ENCODE measurements around the gene SCPEP1. TPM values are rescaled to one million over a fixed set of nuclear protein-coding genes. Genes with fewer than 3 reads are reported as not detected.
A peak's percentile ranks its signal among the peaks of the same experiment; 100 is the strongest.

Gene SCPEP1
- total RNA-seq, 4 donors from 2014 or later = 9.9 to 44.7 (median 30.2) TPM

DNA sequence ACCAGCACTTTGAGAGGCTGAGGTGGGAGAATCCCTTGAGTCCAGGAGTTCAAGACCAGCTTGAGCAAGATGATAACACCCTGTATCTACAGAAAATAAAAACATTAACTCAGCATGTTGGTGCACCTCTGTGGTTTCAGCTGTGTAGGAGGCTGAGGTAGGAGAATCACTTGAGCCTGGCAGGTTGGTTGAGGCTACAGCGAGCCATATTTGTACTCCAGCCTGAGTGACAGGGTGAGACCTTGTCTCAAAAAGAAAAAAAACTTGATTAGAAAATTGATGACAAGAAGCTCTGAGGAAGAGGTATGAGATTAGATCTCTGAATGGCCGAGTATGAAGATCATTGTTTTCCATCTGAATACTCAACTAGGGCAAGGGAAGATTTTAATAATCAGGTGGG, 31.0 kb downstream of the SCPEP1 start:
- Histone ChIP-seq H3K27ac (no peak overlapping the region), H3K4me3 (no peak overlapping the region), H3K36me3 (peaks cover 0 to 14% of the 10 kb centered on the region in 2 donors), H3K9me3 (no peaks in the 10 kb centered on the region), H3K4me1 (no peaks in the 10 kb centered on the region), H3K27me3 (no peaks in the 10 kb centered on the region)
- TF ChIP-seq POLR2A (IDR thresholded peaks at IDR 0.05) = no peak
- no peak for TF ChIP-seq CTCF (IDR thresholded peaks at IDR 0.05 in 4 of 5, conservative IDR thresholded peaks at IDR 0.05 in 1 of 5)
- intact Hi-C loops (cut with DNase I; ENCODE audit: low total_unique reads) (loop anchor here (10.0 kb wide), 1 partner anchor 106 kb away; no protein-coding TSS in a partner anchor), in situ Hi-C loops (cut with MboI; ENCODE audit: low sequenced_read_pairs in 4 of 4) (loop anchor here in 1 of 4 donors (5.0 kb wide), 1 partner anchor 43 kb away; no protein-coding TSS in a partner anchor)
- DNase-seq (no peak), ATAC-seq (no peak)

- Histone ChIP-seq H3K27me3 (no peaks in the 10 kb centered on the region), H3K9me3 (no peaks in the 10 kb centered on the region), H3K4me1 (no peaks in the 10 kb centered on the region), H3K27ac (no peak overlapping the region), H3K4me3 (no peak overlapping the region), H3K36me3 (peaks cover 0 to 14% of the 10 kb centered on the region in 2 donors)
- ATAC-seq (peak; percentile 60 to 67), DNase-seq (peak; percentile 25)
- in situ Hi-C loops (cut with MboI; ENCODE audit: low sequenced_read_pairs in 4 of 4) (loop anchor here in 1 of 4 donors (5.0 kb wide), 1 partner anchor 42 kb away; no protein-coding TSS in a partner anchor), intact Hi-C loops (cut with DNase I; ENCODE audit: low total_unique reads) (loop anchor here (10.0 kb wide), 1 partner anchor 105 kb away; no protein-coding TSS in a partner anchor)
- TF ChIP-seq CTCF (IDR thresholded peaks at IDR 0.05 in 4 of 5, conservative IDR thresholded peaks at IDR 0.05 in 1 of 5) = peak; percentile 25 to 71 (median 53)
- no peak for TF ChIP-seq POLR2A (IDR thresholded peaks at IDR 0.05)
Measured at GRCh38 chr17:57009737-57010445, 32.0 kb downstream of the SCPEP1 start.

DNA sequence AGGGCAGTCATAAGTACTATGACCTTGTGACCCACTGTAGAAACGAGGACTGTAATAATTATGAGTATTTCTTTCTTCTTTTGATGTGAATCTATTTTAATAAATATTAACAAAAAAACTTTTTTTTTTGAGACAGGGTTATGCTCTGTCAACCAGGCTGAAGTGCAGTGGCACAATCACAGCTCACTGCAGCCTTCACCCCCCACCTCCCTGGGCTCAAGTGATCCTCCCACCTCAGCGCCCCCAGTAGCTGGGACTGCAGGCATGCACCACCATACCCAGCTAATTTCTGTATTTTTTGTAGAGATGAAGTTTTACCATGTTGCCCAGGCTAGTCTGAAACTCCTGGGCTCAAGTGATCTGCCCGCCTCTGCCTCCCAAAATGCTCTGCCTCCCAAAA, 32.6 kb downstream of the SCPEP1 start:
- Histone ChIP-seq H3K27me3 (no peaks in the 10 kb centered on the region), H3K36me3 (peaks cover 0 to 14% of the 10 kb centered on the region in 2 donors), H3K9me3 (no peaks in the 10 kb centered on the region), H3K4me1 (no peaks in the 10 kb centered on the region), H3K27ac (no peak overlapping the region), H3K4me3 (no peak overlapping the region)
- no peak for TF ChIP-seq CTCF (IDR thresholded peaks at IDR 0.05 in 4 of 5, conservative IDR thresholded peaks at IDR 0.05 in 1 of 5)
- TF ChIP-seq POLR2A (IDR thresholded peaks at IDR 0.05) = no peak
- in situ Hi-C loops (cut with MboI; ENCODE audit: low sequenced_read_pairs in 4 of 4) = no loop called here
- no peak for ATAC-seq
- intact Hi-C loops (cut with DNase I; ENCODE audit: low total_unique reads) = no loop called here
- DNase-seq = no peak

GRCh38 chr17:57011491-57012015, 33.6 kb downstream of the SCPEP1 start:
- ATAC-seq (no peak), DNase-seq (no peak)
- TF ChIP-seq POLR2A (IDR thresholded peaks at IDR 0.05) (no peak), CTCF (IDR thresholded peaks at IDR 0.05 in 4 of 5, conservative IDR thresholded peaks at IDR 0.05 in 1 of 5) (no peak)
- Histone ChIP-seq H3K27me3 (no peaks in the 10 kb centered on the region), H3K36me3 (peaks cover 0 to 6% of the 10 kb centered on the region in 2 donors), H3K9me3 (no peaks in the 10 kb centered on the region), H3K4me1 (no peaks in the 10 kb centered on the region), H3K4me3 (no peak overlapping the region), H3K27ac (no peak overlapping the region)
- in situ Hi-C loops (cut with MboI; ENCODE audit: low sequenced_read_pairs in 4 of 4) (no loop called here), intact Hi-C loops (cut with DNase I; ENCODE audit: low total_unique reads) (no loop called here)

All from gastrocnemius medialis (tissue), 4 donors.